Measurements from ENCODE around the gene PDZD8.

Gene PDZD8

GRCh38 chr10:117364110-117364960, 10.9 kb downstream of the PDZD8 start:
- H3K27ac ChIP-seq (ENCODE audit: low read depth, low read length): no peak overlapping the region
- no peak overlapping the region for H3K4me2 ChIP-seq (ENCODE audit: low read length)
- H3K27me3 ChIP-seq (ENCODE audit: control insufficient read depth, low read length): no peaks in the 10 kb centered on the region

GRCh38 chr10:117363028-117363427, 12.2 kb downstream of the PDZD8 start:
- peaks cover 37% of the 10 kb centered on the region; the same call in 1 of the 2 replicates for H4K20me1 ChIP-seq (ENCODE audit: control insufficient read depth, insufficient read depth, low read depth, low read length)
- H3K79me2 ChIP-seq (ENCODE audit: control insufficient read depth, low read length): peaks cover 100% of the 10 kb centered on the region
- no peak overlapping the region for H3K4me2 ChIP-seq (ENCODE audit: low read length)
- H3K9me3 ChIP-seq (ENCODE audit: control insufficient read depth, insufficient read depth, low read length): no peaks in the 10 kb centered on the region
- H3K27me3 ChIP-seq (ENCODE audit: control insufficient read depth, low read length): no peaks in the 10 kb centered on the region
- no peaks in the 10 kb centered on the region for H3F3A ChIP-seq (ENCODE audit: control insufficient read depth, insufficient read depth)
- H3K36me3 ChIP-seq (ENCODE audit: control insufficient read depth, low read length): no peaks in the 10 kb centered on the region
- H3K27ac ChIP-seq (ENCODE audit: low read depth, low read length): no peak overlapping the region
- H3K4me1 ChIP-seq (ENCODE audit: control insufficient read depth, low read length): peaks cover 28% of the 10 kb centered on the region
- no peak overlapping the region for H3K4me3 ChIP-seq (ENCODE audit: low read length)
- no peaks in the 10 kb centered on the region for H3K9me2 ChIP-seq (replicated peaks; ENCODE audit: control insufficient read depth, low read length)
- TF ChIP-seq CTCF (IDR thresholded peaks at IDR 0.05; ENCODE audit: low read depth, low read length, poor library complexity, severe bottlenecking): no peak
- no peak for TF ChIP-seq EZH2phosphoT487 (IDR thresholded peaks at IDR 0.05; ENCODE audit: borderline replicate concordance, low read length)

More at GRCh38 chr10:117364110-117364960, 10.9 kb downstream of the PDZD8 start:
- Histone ChIP-seq H3K4me3 (ENCODE audit: low read length) (no peak overlapping the region), H3K79me2 (ENCODE audit: control insufficient read depth, low read length) (peaks cover 99% of the 10 kb centered on the region), H3K4me1 (ENCODE audit: control insufficient read depth, low read length) (peaks cover 28% of the 10 kb centered on the region), H3F3A (ENCODE audit: control insufficient read depth, insufficient read depth) (no peaks in the 10 kb centered on the region), H3K36me3 (ENCODE audit: control insufficient read depth, low read length) (no peaks in the 10 kb centered on the region), H4K20me1 (ENCODE audit: control insufficient read depth, insufficient read depth, low read depth, low read length) (peaks cover 37% of the 10 kb centered on the region; the same call in 1 of the 2 replicates), H3K9me3 (ENCODE audit: control insufficient read depth, insufficient read depth, low read length) (no peaks in the 10 kb centered on the region), H3K9me2 (replicated peaks; ENCODE audit: control insufficient read depth, low read length) (no peaks in the 10 kb centered on the region)
- TF ChIP-seq EZH2phosphoT487 (IDR thresholded peaks at IDR 0.05; ENCODE audit: borderline replicate concordance, low read length): no peak
- TF ChIP-seq CTCF (IDR thresholded peaks at IDR 0.05; ENCODE audit: low read depth, low read length, poor library complexity, severe bottlenecking): no peak

DNA sequence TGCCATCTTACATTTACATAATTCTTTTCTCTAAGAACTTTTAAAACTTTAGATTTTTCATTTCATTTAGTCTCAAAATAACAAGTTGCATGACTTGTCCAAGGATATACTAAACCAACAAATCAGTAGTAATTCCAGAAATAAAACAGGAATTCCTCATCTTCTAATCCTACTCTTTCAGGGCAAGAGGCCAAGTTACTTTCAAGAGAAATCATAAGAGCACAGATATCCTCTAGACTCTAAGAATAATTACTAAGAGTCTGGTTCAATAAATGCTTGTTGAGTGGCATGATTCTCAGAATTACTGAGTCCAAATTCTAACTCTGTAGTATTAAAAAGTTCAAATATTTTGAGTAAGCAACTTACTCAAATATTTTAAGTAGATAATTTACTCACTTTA, 12.9 kb downstream of the PDZD8 start:
- Histone ChIP-seq H3K4me1 (ENCODE audit: control insufficient read depth, low read length) (peaks cover 28% of the 10 kb centered on the region), H3K9me2 (replicated peaks; ENCODE audit: control insufficient read depth, low read length) (no peaks in the 10 kb centered on the region), H3F3A (ENCODE audit: control insufficient read depth, insufficient read depth) (no peaks in the 10 kb centered on the region), H3K27me3 (ENCODE audit: control insufficient read depth, low read length) (no peaks in the 10 kb centered on the region), H4K20me1 (ENCODE audit: control insufficient read depth, insufficient read depth, low read depth, low read length) (peaks cover 32% of the 10 kb centered on the region; the same call in 1 of the 2 replicates), H3K9me3 (ENCODE audit: control insufficient read depth, insufficient read depth, low read length) (no peaks in the 10 kb centered on the region), H3K4me3 (ENCODE audit: low read length) (no peak overlapping the region), H3K4me2 (ENCODE audit: low read length) (no peak overlapping the region), H3K27ac (ENCODE audit: low read depth, low read length) (no peak overlapping the region), H3K36me3 (ENCODE audit: control insufficient read depth, low read length) (no peaks in the 10 kb centered on the region), H3K79me2 (ENCODE audit: control insufficient read depth, low read length) (peaks cover 96% of the 10 kb centered on the region)
- no peak for TF ChIP-seq EZH2phosphoT487 (IDR thresholded peaks at IDR 0.05; ENCODE audit: borderline replicate concordance, low read length)
- no peak for TF ChIP-seq CTCF (IDR thresholded peaks at IDR 0.05; ENCODE audit: low read depth, low read length, poor library complexity, severe bottlenecking)

All from DOHH2 (cell line).